Measurements from ENCODE around the gene SNX33. TPM values are rescaled to one million over a fixed set of nuclear protein-coding genes. Genes with fewer than 3 reads are reported as not detected.
A peak's percentile ranks its signal among the peaks of the same experiment; 100 is the strongest.
"Not testable (repeated sequence)": the region's sequence is repeated elsewhere in the genome, so short reads cannot be mapped to it uniquely, and the experiment has no call there.

Gene SNX33
- total RNA-seq, 1 donor from 2014 or later = 28.9 TPM

DNA sequence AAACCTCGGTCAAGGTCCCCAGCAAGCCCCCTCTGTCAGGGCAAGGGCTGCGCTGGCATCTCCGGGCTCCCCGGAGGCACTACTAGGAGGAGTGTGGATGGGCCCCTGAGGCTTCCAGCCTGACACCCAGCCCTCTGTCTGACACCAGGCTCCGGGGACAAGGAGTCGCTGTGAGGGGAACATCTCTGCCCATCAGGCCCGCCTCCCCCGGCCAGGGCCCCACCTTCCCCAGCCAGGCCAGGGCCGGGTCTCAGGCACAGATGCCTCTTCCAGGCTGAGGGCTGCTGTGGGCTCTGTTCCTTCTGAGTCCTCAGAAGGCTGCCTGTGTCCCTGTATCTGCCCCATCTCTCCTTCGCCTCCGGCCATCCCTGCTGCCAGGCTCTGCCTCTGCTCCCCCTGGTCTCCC is 49.1 kb downstream of the SNX33 start:
- ATAC-seq (no peak), DNase-seq (no peak)
- TF ChIP-seq, protein P1, sequence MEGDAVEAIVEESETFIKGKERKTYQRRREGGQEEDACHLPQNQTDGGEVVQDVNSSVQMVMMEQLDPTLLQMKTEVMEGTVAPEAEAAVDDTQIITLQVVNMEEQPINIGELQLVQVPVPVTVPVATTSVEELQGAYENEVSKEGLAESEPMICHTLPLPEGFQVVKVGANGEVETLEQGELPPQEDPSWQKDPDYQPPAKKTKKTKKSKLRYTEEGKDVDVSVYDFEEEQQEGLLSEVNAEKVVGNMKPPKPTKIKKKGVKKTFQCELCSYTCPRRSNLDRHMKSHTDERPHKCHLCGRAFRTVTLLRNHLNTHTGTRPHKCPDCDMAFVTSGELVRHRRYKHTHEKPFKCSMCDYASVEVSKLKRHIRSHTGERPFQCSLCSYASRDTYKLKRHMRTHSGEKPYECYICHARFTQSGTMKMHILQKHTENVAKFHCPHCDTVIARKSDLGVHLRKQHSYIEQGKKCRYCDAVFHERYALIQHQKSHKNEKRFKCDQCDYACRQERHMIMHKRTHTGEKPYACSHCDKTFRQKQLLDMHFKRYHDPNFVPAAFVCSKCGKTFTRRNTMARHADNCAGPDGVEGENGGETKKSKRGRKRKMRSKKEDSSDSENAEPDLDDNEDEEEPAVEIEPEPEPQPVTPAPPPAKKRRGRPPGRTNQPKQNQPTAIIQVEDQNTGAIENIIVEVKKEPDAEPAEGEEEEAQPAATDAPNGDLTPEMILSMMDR (IDR thresholded peaks at IDR 0.05) = no peak
- Histone ChIP-seq H3K4me3 (no peak overlapping the region), H3K36me3 (no peaks in the 10 kb centered on the region), H3K27me3 (ENCODE audit: low read depth) (no peaks in the 10 kb centered on the region), H3K9me3 (no peaks in the 10 kb centered on the region), H3K4me1 (peaks cover 50% of the 10 kb centered on the region), H3K27ac (peak overlapping the region; percentile 46)
- intact Hi-C loops (cut with DNase I) = no loop called here

DNA sequence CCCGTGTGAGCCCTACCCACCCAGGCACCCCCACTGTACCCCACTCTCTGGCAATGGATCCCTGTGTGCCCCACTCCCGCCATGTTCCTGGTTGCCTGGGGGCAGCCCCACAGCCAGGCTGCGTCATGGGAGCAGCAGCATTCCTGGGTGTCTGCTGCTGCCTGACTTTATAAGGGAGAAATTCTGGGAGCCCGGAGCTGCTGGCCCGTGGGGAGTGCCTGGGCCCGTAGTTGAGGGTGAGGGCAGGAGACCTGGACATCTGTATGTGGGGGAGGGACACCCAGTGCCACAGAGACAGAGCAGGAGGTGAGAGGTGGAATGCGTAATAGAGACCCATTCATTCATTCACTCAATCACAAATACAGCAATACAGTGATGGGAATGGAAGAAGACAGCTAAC is 49.8 kb downstream of the SNX33 start:
- intact Hi-C loops (cut with DNase I) = no loop called here
- Histone ChIP-seq H3K27ac (peak overlapping the region; percentile 46), H3K4me1 (peaks cover 50% of the 10 kb centered on the region), H3K36me3 (no peaks in the 10 kb centered on the region), H3K9me3 (no peaks in the 10 kb centered on the region), H3K27me3 (ENCODE audit: low read depth) (no peaks in the 10 kb centered on the region), H3K4me3 (no peak overlapping the region)
- TF ChIP-seq, protein P1 (IDR thresholded peaks at IDR 0.05) = no peak
- DNase-seq (no peak), ATAC-seq (no peak)

DNA sequence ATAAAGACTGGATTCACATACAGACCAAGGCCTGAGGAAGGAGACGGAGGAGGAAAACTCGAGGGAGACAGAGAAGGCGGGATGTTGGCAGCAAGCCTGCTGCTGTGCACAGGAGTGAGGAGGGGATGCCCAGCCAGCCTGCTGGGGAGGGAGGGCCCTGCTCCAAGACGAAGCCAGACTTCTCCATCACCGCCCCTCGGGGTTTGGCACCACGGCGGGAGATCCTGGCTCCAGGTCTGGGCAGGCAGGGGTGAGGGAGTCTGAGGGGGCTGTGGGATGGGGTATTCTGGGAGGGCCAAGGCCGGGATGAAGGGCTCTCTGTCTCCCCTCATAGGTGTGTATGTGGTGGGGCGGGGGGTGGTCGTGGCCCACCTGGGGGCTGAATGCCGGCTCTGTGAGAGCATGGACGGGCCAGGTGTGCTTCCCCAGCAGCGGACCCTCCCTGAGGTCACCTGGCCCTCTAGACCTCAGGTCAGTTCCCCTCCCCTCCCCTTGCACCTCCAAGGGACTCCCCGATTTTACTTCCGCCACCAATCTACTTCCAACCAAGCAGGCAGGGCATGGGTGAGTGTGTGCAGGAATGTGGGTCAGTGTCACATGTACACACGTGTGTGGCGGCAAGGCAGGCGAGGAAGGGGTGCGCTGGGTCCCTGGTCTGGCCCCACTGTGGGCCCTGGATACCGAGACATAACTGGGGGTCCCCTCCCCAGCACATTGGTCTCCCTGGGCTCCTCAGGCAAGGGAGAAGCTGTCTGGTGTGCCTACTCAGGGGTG is 50.4 kb downstream of the SNX33 start:
- intact Hi-C loops (cut with DNase I); H3K9me3 ChIP-seq; H3K4me3 ChIP-seq; DNase-seq; H3K36me3 ChIP-seq; ATAC-seq; H3K27ac ChIP-seq; H3K27me3 ChIP-seq (ENCODE audit: low read depth): not testable (repeated sequence)
- H3K4me1 ChIP-seq = peaks cover 50% of the 10 kb centered on the region

DNA sequence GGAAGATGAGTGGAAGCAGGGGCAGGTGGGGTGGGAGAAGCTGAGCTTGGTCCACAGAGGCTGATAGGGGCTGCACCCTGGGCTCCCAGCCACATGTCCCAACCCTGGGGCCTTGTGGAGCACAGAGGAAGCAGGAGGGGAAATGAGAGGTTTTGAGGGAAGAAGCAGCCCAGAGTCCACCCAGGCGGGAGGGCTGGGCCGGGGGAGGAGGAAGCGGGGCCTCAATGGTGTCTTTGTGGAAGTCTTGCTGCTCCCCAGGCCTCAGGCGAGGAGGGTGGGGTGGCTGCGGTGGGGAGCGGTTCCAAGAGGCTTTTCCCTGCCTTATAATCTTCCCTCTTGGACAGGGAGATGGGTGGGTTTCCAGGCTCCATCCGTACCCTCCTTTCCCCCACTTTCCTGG is 51.8 kb downstream of the SNX33 start:
- H3K36me3 ChIP-seq; H3K27me3 ChIP-seq (ENCODE audit: low read depth); H3K9me3 ChIP-seq; H3K4me3 ChIP-seq; intact Hi-C loops (cut with DNase I); H3K27ac ChIP-seq; DNase-seq: not testable (repeated sequence)
- peak; percentile 12 to 36 for ATAC-seq
- H3K4me1 ChIP-seq = peaks cover 36% of the 10 kb centered on the region

DNA sequence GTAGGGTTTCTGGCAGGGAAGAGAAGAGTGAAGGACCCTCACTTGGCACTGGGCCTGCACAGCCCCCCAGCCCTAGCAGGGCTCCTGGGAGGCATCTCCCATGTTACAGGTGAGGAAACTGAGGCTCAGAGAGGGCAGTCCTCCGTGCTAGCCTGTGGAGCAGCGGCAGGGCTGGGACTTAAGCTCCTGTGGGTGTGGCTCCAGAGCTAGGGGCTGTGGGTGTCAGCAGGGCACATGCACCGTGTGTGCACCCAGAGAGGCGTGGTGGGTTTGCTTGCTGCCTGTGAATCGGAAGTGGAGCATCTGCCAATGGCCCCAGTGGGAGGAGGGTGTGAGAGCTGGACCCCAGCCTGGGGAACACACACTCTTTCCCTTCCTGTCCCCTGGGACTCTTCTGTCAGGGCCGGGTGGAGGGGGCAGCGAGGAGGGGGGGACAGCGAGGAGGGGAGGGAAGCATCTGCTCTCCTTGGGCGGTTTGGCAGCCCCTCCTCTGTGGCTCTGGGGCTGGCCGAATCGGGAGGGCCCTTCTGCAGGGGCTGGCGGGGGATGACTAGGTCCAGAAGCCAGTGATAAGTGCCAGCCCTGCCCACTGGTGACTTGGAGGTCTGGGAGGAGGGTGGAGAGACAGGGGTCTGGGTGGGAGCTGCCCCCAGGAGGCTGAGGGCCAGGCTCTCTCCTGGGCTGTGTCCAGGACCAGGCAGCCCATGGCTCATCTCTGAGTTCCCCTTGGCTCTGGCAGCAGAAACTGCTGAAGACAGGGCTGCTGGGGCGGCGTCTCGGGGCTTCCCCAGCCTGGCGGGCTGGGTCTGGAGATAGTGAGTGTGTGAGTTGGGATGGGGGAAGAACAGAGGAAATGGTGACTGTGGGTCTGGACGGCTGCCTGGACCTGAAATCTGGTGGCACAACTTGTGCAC is 52.5 kb downstream of the SNX33 start:
- H3K27ac ChIP-seq; DNase-seq; intact Hi-C loops (cut with DNase I); H3K4me3 ChIP-seq; H3K27me3 ChIP-seq (ENCODE audit: low read depth); H3K36me3 ChIP-seq; H3K9me3 ChIP-seq: not testable (repeated sequence)
- H3K4me1 ChIP-seq = peaks cover 29% of the 10 kb centered on the region
- ATAC-seq = peak; percentile 36 to 57

DNA sequence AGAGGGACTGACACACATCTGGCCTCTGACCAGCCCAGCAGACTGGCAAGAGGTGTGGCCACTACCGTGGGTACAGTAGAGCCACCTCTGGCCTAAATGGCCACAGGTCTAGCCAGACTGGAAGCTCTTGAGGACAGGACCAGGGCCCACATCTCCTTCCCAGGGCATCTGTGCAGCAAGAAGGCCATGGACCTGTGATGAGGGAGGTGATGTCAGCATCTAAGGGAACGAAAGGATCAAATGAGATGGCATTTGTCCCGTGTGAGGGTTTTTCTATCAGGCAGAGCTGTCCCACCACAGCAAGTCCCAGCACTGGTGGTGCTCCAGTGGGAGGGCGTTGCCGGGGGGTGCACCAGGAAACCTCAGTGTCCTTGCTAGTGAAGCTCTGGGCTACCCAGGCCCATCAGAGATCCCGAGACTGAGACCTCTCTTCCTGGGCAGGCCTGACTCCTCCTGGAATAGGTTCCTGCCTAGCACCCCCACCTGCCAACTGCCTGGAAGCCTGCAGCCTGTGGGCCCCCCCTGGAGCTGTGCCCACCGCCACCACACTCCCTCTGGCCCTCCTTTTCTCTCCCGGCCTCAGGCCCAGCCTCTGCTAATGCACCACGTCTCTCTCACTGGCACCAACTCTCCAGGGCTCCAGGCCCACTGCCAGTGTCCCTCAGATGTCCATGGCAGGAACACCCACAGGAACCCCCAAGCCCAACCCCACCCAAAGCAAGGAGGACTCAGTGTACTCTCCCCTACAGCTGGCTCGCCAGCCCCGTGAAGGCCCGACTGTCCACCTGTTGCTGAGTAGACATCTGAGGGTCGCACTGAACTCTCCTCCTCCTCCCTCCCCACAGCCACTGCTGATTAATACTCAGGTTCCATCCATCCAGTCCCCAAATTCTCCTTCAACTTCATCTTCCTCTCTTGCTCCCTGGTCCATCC is 53.6 kb downstream of the SNX33 start:
- H3K4me1 ChIP-seq = peaks cover 19% of the 10 kb centered on the region
- peak overlapping the region; percentile 24 for H3K27ac ChIP-seq
- DNase-seq; H3K4me3 ChIP-seq; H3K9me3 ChIP-seq; H3K36me3 ChIP-seq; intact Hi-C loops (cut with DNase I); H3K27me3 ChIP-seq (ENCODE audit: low read depth); ATAC-seq: not testable (repeated sequence)

DNA sequence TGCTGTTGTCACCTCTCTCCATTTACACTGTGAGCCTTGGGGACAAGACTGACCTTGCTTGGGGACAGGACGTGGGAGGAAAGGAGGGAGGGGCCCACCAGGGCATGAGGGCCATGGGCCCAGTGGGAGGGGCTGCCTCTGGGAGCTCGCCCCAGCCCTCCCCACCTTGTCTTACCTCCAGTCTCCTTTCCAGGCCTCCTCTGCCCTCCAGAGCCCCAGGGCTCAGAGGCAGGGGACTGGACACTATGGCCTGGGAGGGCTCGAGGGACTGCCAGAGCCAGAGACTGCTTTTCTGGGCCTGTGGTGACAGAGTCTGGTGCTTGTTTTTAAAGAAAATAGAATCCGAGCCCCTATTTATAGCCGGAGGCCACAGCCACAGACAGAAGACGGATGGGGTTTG is 54.7 kb downstream of the SNX33 start:
- TF ChIP-seq, protein P1 (IDR thresholded peaks at IDR 0.05) = no peak
- no peaks in the 10 kb centered on the region for H3K27me3 ChIP-seq (ENCODE audit: low read depth)
- no peak overlapping the region for H3K4me3 ChIP-seq
- ATAC-seq = no peak
- intact Hi-C loops (cut with DNase I) = no loop called here
- H3K27ac ChIP-seq = no peak overlapping the region
- H3K9me3 ChIP-seq = no peaks in the 10 kb centered on the region
- DNase-seq = no peak
- H3K4me1 ChIP-seq = peaks cover 19% of the 10 kb centered on the region
- no peaks in the 10 kb centered on the region for H3K36me3 ChIP-seq

DNA sequence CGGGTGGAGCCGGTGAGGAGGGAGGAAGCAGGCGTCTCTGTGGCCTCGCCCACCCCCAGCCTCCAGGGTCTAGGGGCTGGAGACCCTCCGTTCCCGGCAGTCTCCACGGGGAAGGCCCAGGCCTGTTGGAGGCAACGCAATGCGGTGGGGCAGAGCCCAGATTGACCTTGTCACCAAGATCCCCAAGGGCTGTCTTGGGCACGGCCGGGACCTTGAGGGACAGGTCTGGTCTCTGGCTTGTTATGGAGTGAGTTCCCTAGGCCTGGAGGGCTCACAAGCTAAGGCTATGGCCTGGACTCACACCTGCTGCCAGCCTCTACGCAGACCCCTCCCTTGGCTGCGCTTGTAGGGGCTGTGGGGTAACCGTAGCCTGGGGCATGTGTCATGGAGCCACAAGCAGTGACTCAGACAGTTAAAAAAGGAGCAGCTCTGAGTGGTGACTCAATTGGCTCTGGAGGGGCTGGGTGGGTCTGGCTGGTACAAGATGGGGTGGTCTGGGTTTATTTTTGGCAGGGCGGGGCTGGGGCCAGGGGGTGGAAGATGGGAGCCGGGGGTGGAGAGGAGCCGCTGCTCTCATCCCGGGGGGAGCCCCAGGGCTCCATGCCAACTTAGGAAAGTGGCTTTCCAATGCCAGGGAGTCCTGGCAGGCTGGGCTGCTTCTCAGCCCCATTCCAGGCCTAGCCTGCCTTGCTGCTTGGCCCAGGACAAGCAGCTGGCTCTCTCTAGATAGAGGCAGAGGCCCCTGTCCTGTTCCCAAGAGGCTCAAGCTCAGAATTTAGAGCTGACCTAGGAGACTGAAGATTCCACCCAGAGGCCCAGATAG is 55.9 kb downstream of the SNX33 start:
- DNase-seq; H3K9me3 ChIP-seq; ATAC-seq; H3K36me3 ChIP-seq; H3K4me3 ChIP-seq; intact Hi-C loops (cut with DNase I); H3K27ac ChIP-seq; H3K27me3 ChIP-seq (ENCODE audit: low read depth): not testable (repeated sequence)
- H3K4me1 ChIP-seq = peaks cover 19% of the 10 kb centered on the region
